Coronary artery (tissue), 2 donors: ENCODE measurements around the gene SRGN.

ENCODE experiments used
- DNase-seq: peaks from one replicate; pipeline ENCODE4 v3.0.0-alpha.2; 2017; ENCODE audit warnings: low spot score
- H3K27ac ChIP-seq, 2 donors: fragments of 200-600 bp; sonication (generic); one replicate each; pipeline ENCODE4 v1.5.1; 2016 to 2019
- H3K4me3 ChIP-seq: fragments of 200-600 bp; sonication (generic); 2 replicates; pipeline ENCODE4 v1.5.1; 2016; ENCODE audit warnings: mild to moderate bottlenecking, moderate library complexity
- CTCF ChIP-seq: fragments of 200-600 bp; sonication (generic); IDR thresholded peaks from one replicate; pipeline ENCODE4 v1.5.1; 2019; ENCODE audit warnings: antibody characterized with exemption

SRGN gene

GRCh38 chr10:69151984-69152383 lies 64.1 kb downstream of the SRGN start:
- Histone ChIP-seq H3K27ac (no peak overlapping the region), H3K4me3 (no peak overlapping the region)
- no peak for TF ChIP-seq CTCF
- no peak for DNase-seq

GRCh38 chr10:69153227-69153626 lies 65.3 kb downstream of the SRGN start:
- TF ChIP-seq CTCF = no peak
- no peak overlapping the region for H3K27ac ChIP-seq
- no peak overlapping the region for H3K4me3 ChIP-seq
- no peak for DNase-seq
